ENCODE results near the gene GNB1.
"Not testable (repeated sequence)": the region's sequence is repeated elsewhere in the genome, so short reads cannot be mapped to it uniquely, and the experiment has no call there.

GNB1 gene

DNA sequence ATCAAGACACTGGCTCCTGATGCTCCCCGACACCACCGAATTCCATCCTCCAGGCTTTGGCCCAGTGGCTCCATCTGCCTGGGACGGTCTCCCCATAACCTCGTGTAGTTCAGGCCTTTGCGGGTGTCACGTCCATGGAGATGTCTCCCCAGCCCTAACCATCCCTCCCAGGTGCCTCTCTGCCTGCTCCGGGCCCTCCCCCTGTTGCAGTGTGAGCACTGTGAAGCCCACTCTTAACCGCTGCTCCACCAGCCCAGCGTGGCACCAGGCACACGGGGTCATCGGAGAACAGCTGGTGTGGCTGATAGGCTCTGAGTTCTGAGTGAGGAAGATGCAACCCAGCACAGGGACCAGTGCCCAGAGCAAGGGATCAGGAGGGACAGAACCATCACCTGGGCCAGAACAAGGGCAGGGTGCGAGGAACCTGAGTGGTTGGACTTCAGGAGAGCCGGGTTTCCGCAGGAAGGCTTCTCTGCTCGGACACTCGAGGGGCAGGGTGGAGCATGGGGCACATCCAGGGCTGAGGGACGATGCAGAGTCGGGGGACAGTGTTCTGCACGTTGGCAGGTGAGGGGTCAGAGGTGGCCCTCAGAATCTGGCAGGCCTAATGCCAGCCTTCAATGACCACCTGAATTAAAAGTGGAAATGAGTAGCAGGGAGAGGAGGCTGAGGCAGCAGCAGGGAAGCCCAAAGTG lies 2.6 kb upstream of the GNB1 start:
- DNase-seq (ENCODE audit: extremely low spot score, insufficient read length, low read depth) (no peak), FAIRE-seq (no peak)

DNA sequence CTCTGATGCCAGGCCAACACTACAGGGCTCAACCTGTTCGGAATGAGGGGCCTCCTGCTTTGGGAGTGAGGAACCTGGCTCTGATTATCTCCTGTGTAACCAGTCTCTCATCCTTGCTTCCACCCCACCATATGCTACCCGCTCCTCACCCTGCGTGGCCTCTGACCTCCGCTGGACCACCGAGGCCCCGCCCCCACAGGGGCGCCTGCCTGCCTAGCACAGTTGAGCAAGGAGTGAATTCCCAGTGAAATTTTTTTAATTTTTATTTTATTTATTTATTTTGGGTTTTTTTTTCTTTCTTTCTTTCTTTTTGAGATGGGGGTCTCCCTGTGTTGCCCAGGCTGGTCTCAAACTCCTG lies 1.9 kb upstream of the GNB1 start:
- no peak for DNase-seq (ENCODE audit: extremely low spot score, insufficient read length, low read depth)
- FAIRE-seq: no peak

DNA sequence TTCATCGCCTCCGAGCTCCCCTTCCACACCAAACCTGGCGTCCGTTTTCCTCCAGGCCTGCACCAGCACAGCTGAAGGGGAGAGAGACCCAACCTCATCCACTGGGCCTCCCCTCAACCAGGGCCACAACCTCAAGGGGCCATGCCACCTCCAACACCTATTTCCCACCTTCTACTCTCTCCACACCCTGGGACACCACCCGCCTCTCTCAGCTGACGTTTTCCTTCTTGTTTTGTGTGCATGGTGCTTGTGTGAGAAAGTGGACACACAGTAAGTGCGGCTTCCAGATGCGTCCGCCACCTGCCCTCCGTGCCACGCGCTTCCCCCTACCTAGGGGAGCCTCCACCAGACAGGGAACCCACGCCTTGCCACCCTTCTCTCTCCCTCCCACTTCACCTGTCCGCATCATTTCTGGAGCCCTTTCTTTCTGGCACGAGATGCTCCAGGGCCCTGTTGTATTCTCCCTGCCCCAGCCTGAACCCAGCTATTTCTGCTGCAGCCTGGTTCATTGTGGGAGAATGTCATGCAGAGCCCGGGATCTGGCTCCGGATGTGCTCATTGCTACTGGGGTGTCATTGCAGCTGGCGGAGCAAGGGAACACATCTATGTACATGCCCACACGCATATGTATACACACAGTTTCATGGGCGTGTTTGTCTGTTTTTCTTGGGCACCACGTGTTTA lies 1.3 kb upstream of the GNB1 start:
- no peak for FAIRE-seq
- DNase-seq (ENCODE audit: extremely low spot score, insufficient read length, low read depth): no peak

DNA sequence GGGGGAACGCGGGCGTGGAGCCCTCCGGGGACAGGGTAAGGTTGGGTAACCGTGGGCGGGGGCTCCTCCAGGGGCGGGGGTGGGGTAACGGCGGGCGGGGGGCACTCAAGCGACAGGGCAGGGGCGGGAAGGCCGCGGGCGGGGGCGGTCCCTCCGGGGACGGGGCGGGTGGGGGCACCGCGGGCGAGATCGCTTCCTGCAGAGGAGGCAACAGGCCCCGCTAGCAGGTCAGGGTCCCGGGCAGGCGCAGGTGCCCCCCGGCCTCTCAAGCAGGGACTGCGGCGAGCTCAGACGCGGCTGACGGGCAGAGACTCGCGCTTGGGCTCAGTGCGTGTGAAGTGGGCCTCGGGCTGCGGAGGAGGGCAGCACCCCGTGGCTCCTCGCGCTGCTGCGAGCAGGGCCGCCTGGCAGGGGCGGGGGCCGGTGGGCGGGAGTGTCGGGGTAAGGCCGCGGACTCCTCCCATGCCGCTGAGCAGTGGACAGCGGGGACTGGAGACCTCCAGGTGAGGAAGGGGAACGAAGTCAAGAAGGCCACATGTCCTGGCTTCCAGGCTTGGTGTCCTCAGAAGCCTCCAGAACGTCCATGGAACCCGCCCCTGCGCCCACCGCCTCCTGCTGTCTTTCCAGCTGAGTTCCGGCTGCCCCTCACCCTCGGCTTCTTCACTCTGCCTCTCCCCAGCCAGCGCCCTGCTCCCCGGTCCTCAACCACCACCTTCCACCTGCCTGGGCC lies 627 bp upstream of the GNB1 start:
- FAIRE-seq (peak; percentile 56), DNase-seq (ENCODE audit: extremely low spot score, insufficient read length, low read depth) (peak; percentile 36)

GRCh38 chr1:1889847-1890505 lies 911 bp downstream of the GNB1 start:
- peak; percentile 45 for DNase-seq (ENCODE audit: extremely low spot score, insufficient read length, low read depth)
- peak; percentile 49 for FAIRE-seq

DNA sequence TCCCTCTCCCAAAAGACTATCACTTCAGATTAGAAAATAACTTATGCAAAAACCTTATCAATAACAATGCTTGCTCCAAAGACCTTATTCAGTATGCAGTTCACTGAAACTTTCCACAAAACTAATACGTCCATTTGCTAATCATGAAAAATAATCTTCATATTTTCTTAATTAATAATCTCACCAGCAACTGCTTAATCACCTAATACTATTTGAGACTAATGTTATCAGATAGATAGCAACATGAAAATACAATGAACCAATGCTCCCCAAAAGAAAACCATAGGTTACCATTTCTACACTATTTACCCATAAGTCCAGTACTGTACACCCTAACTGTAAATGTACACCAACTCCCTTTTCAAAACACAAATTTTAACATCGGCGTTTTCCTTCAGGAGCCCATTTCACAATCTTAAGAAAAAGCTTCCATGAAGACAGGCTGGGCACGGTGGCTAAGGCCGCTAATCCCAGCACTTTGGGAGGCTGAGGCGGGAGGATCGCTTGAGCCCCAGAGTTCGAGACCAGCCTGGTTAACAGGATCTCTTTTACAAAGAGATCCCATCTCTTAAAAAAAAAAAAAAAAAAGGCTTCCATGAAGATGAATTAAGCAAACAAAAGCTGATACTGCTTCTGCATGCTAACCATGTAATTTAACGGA lies 1.7 kb downstream of the GNB1 start:
- no peak for DNase-seq (ENCODE audit: extremely low spot score, insufficient read length, low read depth)
- no peak for FAIRE-seq

- not testable (repeated sequence) for DNase-seq (ENCODE audit: extremely low spot score, insufficient read length, low read depth); FAIRE-seq
Measured at GRCh38 chr1:1883890-1884289, 7.0 kb downstream of the GNB1 start.

GRCh38 chr1:1883092-1883873 lies 7.6 kb downstream of the GNB1 start:
- FAIRE-seq: no peak
- no peak for DNase-seq (ENCODE audit: extremely low spot score, insufficient read length, low read depth)

DNA sequence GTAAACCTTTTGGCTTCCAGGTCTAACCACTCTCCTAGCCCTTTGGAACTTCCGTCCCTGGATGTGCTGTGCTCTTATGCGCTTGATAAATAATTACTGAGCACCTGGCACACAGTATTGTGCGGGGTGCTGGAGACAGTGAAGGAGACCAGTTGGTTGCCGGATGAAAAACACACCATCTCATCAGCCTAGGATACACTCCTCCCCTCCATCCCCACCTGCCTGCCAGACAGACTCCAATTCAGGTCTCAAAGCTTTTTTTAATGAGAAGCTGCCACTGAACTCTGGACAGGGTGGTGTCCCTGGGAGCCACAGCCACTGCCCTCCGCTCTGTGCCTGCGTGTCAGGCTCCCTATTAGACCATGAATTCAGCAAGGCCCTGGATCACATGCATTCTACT lies 9.2 kb downstream of the GNB1 start:
- no peak for DNase-seq (ENCODE audit: extremely low spot score, insufficient read length, low read depth)
- no peak for FAIRE-seq

- DNase-seq (ENCODE audit: extremely low spot score, insufficient read length, low read depth) (no peak), FAIRE-seq (no peak)
Measured at GRCh38 chr1:1880617-1881312, 10.1 kb downstream of the GNB1 start.

GRCh38 chr1:1879942-1880341 lies 10.9 kb downstream of the GNB1 start:
- no peak for DNase-seq (ENCODE audit: extremely low spot score, insufficient read length, low read depth)
- FAIRE-seq: no peak

DNA sequence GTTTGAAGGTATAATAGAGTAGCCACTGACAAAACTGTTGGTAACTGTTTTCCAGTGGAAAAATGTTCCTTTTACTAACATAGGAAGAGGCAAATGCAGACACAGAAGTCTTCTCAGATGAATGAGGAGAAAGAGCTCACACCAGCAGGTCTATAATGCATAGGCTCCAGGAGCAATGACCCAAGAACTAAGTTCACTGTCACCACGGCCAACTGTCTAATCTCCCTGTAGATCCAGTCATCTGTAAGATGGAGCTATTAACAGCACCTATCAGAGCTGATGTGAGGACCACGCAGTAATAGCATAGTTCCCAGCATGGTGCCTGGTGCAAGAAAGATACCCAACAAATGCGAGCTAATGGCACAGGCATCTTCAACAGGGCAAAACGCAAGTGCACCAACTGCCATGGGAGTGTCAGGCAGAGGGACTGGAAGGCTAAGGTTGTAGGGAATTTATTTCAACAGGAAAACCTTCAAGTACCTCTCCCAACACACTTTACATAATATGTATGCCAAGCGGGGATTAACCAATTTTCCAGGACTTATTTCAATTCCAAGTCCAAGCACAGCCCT lies 12.9 kb downstream of the GNB1 start:
- no peak for DNase-seq (ENCODE audit: extremely low spot score, insufficient read length, low read depth)
- FAIRE-seq: no peak

DNA sequence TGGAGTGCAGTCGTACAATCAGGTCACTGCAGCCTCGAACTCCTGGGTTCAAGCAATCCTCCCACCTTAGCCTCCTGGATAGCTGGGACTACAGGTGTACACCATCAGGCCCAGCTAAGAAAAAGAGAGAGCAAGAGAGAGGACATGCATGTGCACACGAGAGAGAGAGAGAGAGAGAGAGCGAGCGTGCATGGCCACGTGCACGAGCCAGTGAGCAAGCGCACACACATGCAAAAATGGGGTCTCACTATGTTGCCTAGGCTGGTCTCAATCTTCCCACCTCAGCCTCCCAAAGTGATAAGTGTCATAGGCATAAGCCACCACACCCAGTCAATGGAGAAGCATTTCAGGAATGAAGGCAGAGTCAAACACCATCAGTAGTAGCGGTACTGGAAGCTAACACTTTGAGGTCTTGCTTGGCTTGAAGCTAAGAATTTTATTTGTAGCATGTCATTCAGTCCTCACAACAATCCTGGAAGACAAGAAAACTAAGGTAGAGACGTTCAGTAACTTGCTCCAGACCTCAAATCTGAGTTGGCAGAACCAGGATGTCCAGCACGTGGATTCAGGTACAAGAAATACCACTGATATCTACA lies 14.5 kb downstream of the GNB1 start:
- no peak for DNase-seq (ENCODE audit: extremely low spot score, insufficient read length, low read depth)

GRCh38 chr1:1875932-1876331 lies 15.0 kb downstream of the GNB1 start:
- DNase-seq (ENCODE audit: extremely low spot score, insufficient read length, low read depth) (no peak), FAIRE-seq (no peak)

More for the DNA sequence above, 14.5 kb downstream of the GNB1 start:
- no peak for FAIRE-seq

DNA sequence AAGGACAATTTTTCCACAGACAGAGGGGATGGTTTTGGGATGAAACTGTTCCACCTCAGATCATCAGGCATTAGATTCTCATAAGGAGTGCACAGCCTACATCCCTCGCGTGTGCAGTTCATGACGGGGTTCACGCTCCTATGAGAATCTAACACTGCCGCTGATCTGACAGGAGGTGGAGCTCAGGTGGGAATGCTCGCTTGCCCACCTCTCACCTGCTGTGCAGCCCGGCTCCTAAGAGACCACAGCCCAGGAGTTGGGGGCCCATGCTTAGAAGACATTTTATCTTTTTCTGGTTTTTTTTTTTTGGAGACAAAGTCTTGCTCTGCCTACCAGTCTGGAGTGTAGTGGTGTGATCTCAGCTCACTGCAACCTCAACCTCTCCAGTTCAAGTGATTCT lies 16.0 kb downstream of the GNB1 start:
- no peak for FAIRE-seq
- no peak for DNase-seq (ENCODE audit: extremely low spot score, insufficient read length, low read depth)

GRCh38 chr1:1873186-1873585 lies 17.7 kb downstream of the GNB1 start:
- DNase-seq (ENCODE audit: extremely low spot score, insufficient read length, low read depth): no peak
- no peak for FAIRE-seq

GRCh38 chr1:1872329-1872994 lies 18.4 kb downstream of the GNB1 start:
- DNase-seq (ENCODE audit: extremely low spot score, insufficient read length, low read depth) (no peak), FAIRE-seq (no peak)

DNA sequence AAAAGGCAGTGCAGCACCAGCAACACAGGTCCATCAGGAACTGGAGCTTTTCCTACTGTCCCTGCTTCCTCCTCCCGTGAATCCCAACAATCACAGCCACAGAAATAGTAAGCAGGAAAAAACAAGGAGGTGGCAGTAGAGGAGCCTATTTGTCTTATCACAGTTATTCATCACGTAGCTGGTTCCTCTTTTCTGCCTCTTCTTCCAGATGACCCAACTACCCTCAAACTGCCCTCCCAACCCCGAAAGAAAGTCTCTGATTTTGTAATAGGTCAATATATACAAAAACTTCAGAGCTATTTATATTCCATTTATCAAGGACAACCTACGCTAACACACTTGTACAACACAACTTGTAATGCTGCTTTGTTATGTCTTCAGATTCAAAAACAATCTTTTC lies 21.4 kb downstream of the GNB1 start:
- DNase-seq (ENCODE audit: extremely low spot score, insufficient read length, low read depth) (no peak), FAIRE-seq (no peak)

All from GM18507 (cell line).